OCI-LY7 (cell line): ENCODE results near the gene PDILT. TPM values are rescaled to one million over a fixed set of nuclear protein-coding genes. Genes with fewer than 3 reads are reported as not detected.

Source experiments
- BruUV-seq: library from RNA; stranded (reverse); fragments of 400-500 nt; replicated peaks from 2 replicates; lab custom pipeline; 2021; lab: Mats Ljungman, UMichigan
- CTCF ChIA-PET: fragments of 300-600 bp; sonication (Branson Sonifier 250); formaldehyde crosslinking; loops from one replicate; lab custom pipeline; 2022; ENCODE audit warnings: antibody characterized with exemption; ENCODE audit not compliant: unreplicated experiment; lab: Charles Lee
- POLR2A ChIA-PET: fragments of 300-600 bp; sonication (Branson Sonifier 250); formaldehyde crosslinking; loops from one replicate; lab custom pipeline; 2022; ENCODE audit warnings: antibody characterized with exemption; lab: Charles Lee
- DNase-seq: peaks from one replicate; pipeline ENCODE4 v3.0.0-alpha.2; 2015; ENCODE audit warnings: low spot score
- H2AFZ ChIP-seq: fragments of 200-600 bp; sonication (generic), shearing (Covaris generic); 2 replicates; pipeline ENCODE4 v1.6.1; 2014; ENCODE audit warnings: mild to moderate bottlenecking, antibody characterized with exemption, low read length, moderate library complexity
- H3K27ac ChIP-seq: fragments of 200-600 bp; sonication (generic); 2 replicates; pipeline ENCODE4 v1.5.1; 2014; ENCODE audit warnings: mixed run types, low read depth, mild to moderate bottlenecking, moderate library complexity, low read length, inconsistent platforms; ENCODE audit not compliant: poor library complexity, severe bottlenecking
- H3K36me3 ChIP-seq: fragments of 200-600 bp; sonication (generic); 2 replicates; pipeline ENCODE4 v1.6.1; 2014; ENCODE audit warnings: mild to moderate bottlenecking, antibody characterized with exemption, low read length, moderate library complexity, mixed read lengths; ENCODE audit not compliant: insufficient read depth
- H3K4me1 ChIP-seq: fragments of 200-600 bp; sonication (generic); 2 replicates; pipeline ENCODE4 v1.5.1; 2014; ENCODE audit warnings: mild to moderate bottlenecking, low read length; ENCODE audit not compliant: insufficient read depth, poor library complexity, severe bottlenecking
- H3K4me2 ChIP-seq: fragments of 200-600 bp; sonication (generic); 2 replicates; pipeline ENCODE4 v1.6.1; 2014; ENCODE audit warnings: mild to moderate bottlenecking, low read length
- H3K4me3 ChIP-seq: fragments of 200-600 bp; sonication (generic); 2 replicates; pipeline ENCODE4 v1.5.1; 2014; ENCODE audit warnings: mild to moderate bottlenecking, low read depth, low read length; ENCODE audit not compliant: poor library complexity, severe bottlenecking
- H3K79me2 ChIP-seq: fragments of 200-600 bp; sonication (generic); 2 replicates; pipeline ENCODE4 v1.6.1; 2016; ENCODE audit warnings: low read depth, mild to moderate bottlenecking, low read length, moderate library complexity, mixed read lengths; ENCODE audit not compliant: insufficient read depth
- H3K9me2 ChIP-seq: fragments of 200-600 bp; sonication (generic); 2 replicates; pipeline ENCODE4 v1.6.1; 2016; ENCODE audit warnings: mild to moderate bottlenecking, low read length, mixed read lengths; ENCODE audit not compliant: insufficient read depth
- H3K9me3 ChIP-seq: fragments of 200-600 bp; sonication (generic); 2 replicates; pipeline ENCODE4 v1.6.1; 2014; ENCODE audit warnings: mild to moderate bottlenecking, mixed run types, low read length, mixed read lengths
- H4K20me1 ChIP-seq: fragments of 200-600 bp; sonication (generic); 2 replicates; pipeline ENCODE4 v1.6.1; 2014; ENCODE audit warnings: mild to moderate bottlenecking, antibody characterized with exemption, low read length, moderate library complexity, mixed read lengths; ENCODE audit not compliant: insufficient read depth
- EZH2phosphoT487 ChIP-seq: fragments of 200-600 bp; sonication (generic); IDR thresholded peaks from 2 replicates; pipeline ENCODE4 v1.6.1; 2018; ENCODE audit warnings: low read depth, borderline replicate concordance, mild to moderate bottlenecking, mixed run types, antibody characterized with exemption, low read length, moderate library complexity, mixed read lengths
- intact Hi-C: fragments of 100-400 bp; cut with micrococcal nuclease; formaldehyde crosslinking; loops from one replicate; pipeline ENCODE4 v1.10.0; 2022; ENCODE audit not compliant: unreplicated experiment
- total RNA-seq, 2 experiments: library from RNA; depleted of rRNA in 1 of 2; stranded (reverse); fragments of >200 nt in 1 of 2; shearing (Covaris generic) in 1 of 2; gene quantifications; 2 replicates each; pipeline ENCODE4 v1.2.3, GENCODE V29; 2014 to 2022
- TF ChIP-seq, protein P1 (sequence below): fragments of 200-600 bp; sonication (generic); conservative IDR thresholded peaks from 2 replicates; pipeline ENCODE4 v1.5.1; 2014; ENCODE audit warnings: mild to moderate bottlenecking, antibody characterized with exemption, low read length, moderate library complexity, mixed read lengths

PDILT gene
- total RNA-seq, 2 experiments from 2014 or later, result not detected

DNA sequence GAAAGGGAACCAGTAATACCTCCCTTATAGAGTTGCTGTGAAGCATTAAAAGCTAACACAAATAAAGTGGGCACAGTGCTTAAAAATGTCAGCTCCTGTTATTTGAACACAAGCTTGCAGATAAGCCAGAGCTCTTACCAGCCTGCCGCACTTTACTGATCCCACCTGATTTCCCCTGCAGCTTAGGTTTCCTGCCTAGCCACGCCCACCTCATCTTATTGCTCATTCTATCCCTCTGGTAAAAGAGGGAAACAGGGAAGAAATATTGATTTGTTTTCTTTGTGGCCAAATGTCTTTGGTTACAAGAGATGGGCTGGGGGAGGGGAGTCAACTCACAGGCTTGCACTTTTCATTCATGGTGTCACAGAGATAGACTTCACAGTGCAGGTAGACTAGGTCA is 67.6 kb downstream of the PDILT start:
- no TSS peak for BruUV-seq
- Histone ChIP-seq H3K4me2 (no peak overlapping the region), H2AFZ (no peak overlapping the region), H3K79me2 (no peaks in the 10 kb centered on the region), H3K9me2 (no peaks in the 10 kb centered on the region), H3K4me1 (no peaks in the 10 kb centered on the region), H3K27ac (no peak overlapping the region), H4K20me1 (no peaks in the 10 kb centered on the region), H3K4me3 (no peak overlapping the region), H3K9me3 (no peaks in the 10 kb centered on the region), H3K36me3 (no peaks in the 10 kb centered on the region)
- intact Hi-C loops, result no loop called here
- TF ChIP-seq, protein P1, sequence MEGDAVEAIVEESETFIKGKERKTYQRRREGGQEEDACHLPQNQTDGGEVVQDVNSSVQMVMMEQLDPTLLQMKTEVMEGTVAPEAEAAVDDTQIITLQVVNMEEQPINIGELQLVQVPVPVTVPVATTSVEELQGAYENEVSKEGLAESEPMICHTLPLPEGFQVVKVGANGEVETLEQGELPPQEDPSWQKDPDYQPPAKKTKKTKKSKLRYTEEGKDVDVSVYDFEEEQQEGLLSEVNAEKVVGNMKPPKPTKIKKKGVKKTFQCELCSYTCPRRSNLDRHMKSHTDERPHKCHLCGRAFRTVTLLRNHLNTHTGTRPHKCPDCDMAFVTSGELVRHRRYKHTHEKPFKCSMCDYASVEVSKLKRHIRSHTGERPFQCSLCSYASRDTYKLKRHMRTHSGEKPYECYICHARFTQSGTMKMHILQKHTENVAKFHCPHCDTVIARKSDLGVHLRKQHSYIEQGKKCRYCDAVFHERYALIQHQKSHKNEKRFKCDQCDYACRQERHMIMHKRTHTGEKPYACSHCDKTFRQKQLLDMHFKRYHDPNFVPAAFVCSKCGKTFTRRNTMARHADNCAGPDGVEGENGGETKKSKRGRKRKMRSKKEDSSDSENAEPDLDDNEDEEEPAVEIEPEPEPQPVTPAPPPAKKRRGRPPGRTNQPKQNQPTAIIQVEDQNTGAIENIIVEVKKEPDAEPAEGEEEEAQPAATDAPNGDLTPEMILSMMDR, result no peak
- TF ChIP-seq EZH2phosphoT487, result no peak
- no peak for DNase-seq
- ChIA-PET POLR2A (interaction anchor here (0.7 kb wide), 1 partner anchor 42 kb away, joined by 6 read pairs; no protein-coding TSS in a partner anchor), CTCF (no interaction called here)

GRCh38 chr16:20334396-20334795 is 70.1 kb downstream of the PDILT start:
- POLR2A ChIA-PET, result no interaction called here
- intact Hi-C loops, result no loop called here
- no peak overlapping the region for H3K27ac ChIP-seq
- H3K4me2 ChIP-seq, result no peak overlapping the region
- BruUV-seq, result no TSS peak
- no peaks in the 10 kb centered on the region for H3K9me2 ChIP-seq
- DNase-seq, result no peak
- no peak for TF ChIP-seq EZH2phosphoT487
- TF ChIP-seq, protein P1, result no peak
- H2AFZ ChIP-seq, result no peak overlapping the region
- H3K79me2 ChIP-seq, result no peaks in the 10 kb centered on the region
- no peaks in the 10 kb centered on the region for H3K9me3 ChIP-seq
- no peaks in the 10 kb centered on the region for H3K36me3 ChIP-seq
- no peaks in the 10 kb centered on the region for H3K4me1 ChIP-seq
- H3K4me3 ChIP-seq, result no peak overlapping the region
- H4K20me1 ChIP-seq, result no peaks in the 10 kb centered on the region
- CTCF ChIA-PET, result no interaction called here

- TF ChIP-seq, protein P1, result no peak
- no peak for TF ChIP-seq EZH2phosphoT487
- Histone ChIP-seq H3K4me2 (no peak overlapping the region), H3K4me3 (no peak overlapping the region), H3K36me3 (no peaks in the 10 kb centered on the region), H3K9me3 (no peaks in the 10 kb centered on the region), H3K9me2 (no peaks in the 10 kb centered on the region), H3K27ac (no peak overlapping the region), H2AFZ (no peak overlapping the region), H3K79me2 (no peaks in the 10 kb centered on the region), H4K20me1 (no peaks in the 10 kb centered on the region), H3K4me1 (no peaks in the 10 kb centered on the region)
- no TSS peak for BruUV-seq
- no peak for DNase-seq
- POLR2A ChIA-PET, result no interaction called here
- intact Hi-C loops, result no loop called here
- CTCF ChIA-PET, result no interaction called here
These were observed 71.4 kb downstream of the PDILT start for GRCh38 chr16:20333120-20333519.
